ENCODE measurements around the gene STIM1. TPM values are rescaled to one million over a fixed set of nuclear protein-coding genes. Genes with fewer than 3 reads are reported as not detected.
"Not testable (repeated sequence)": the region's sequence is repeated elsewhere in the genome, so short reads cannot be mapped to it uniquely, and the experiment has no call there.

STIM1 gene
- total RNA-seq, 2 experiments from 2014 or later = 111 to 113 TPM

- Mint-ChIP-seq H3K9me3 (no peaks in the 10 kb centered on the region), H3K4me1 (peaks cover 69% of the 10 kb centered on the region), H3K4me3 (peak overlapping the region; percentile 97), H3K27ac (peak overlapping the region; percentile 68), H3K36me3 (ENCODE audit: low read depth) (peaks cover 41% of the 10 kb centered on the region), H3K27me3 (no peaks in the 10 kb centered on the region)
- POLR2A ChIA-PET = interaction anchor here (0.6 to 15.0 kb wide), 6 partner anchors 14 to 234 kb away, joined by 3 to 639 read pairs (median 8); partner anchors contain the start of gene RHOG
- CTCF ChIA-PET = interaction anchor here (0.6 to 11.3 kb wide), 9 partner anchors 8 to 252 kb away, joined by 3 to 222 read pairs (median 4); partner anchors contain the start of gene RHOG
- DNase-seq = no peak
These were observed 2.2 kb downstream of the STIM1 start for GRCh38 chr11:3857628-3858027.

- DNase-seq = peak; percentile 50
- Mint-ChIP-seq H3K27ac (peak overlapping the region; percentile 87), H3K4me3 (peak overlapping the region; percentile 97), H3K9me3 (no peaks in the 10 kb centered on the region), H3K27me3 (no peaks in the 10 kb centered on the region), H3K4me1 (peaks cover 62% of the 10 kb centered on the region), H3K36me3 (ENCODE audit: low read depth) (peaks cover 48% of the 10 kb centered on the region)
- ChIA-PET POLR2A (interaction anchor here (0.8 to 15.0 kb wide), 9 partner anchors 12 to 214 kb away, joined by 3 to 639 read pairs (median 8); partner anchors contain the start of gene RHOG), CTCF (interaction anchor here (1.1 to 11.3 kb wide), 9 partner anchors 10 to 213 kb away, joined by 3 to 222 read pairs (median 5); partner anchors contain the start of genes PGAP2 and RHOG)
These were observed 4.0 kb downstream of the STIM1 start for GRCh38 chr11:3859373-3859881.

GRCh38 chr11:3860375-3860774 lies 4.9 kb downstream of the STIM1 start:
- peaks cover 69% of the 10 kb centered on the region for H3K4me1 Mint-ChIP-seq
- POLR2A ChIA-PET = interaction anchor here (0.8 to 15.0 kb wide), 9 partner anchors 11 to 236 kb away, joined by 3 to 639 read pairs (median 8); partner anchors contain the start of gene RHOG
- H3K36me3 Mint-ChIP-seq (ENCODE audit: low read depth) = peaks cover 48% of the 10 kb centered on the region
- DNase-seq = no peak
- no peaks in the 10 kb centered on the region for H3K9me3 Mint-ChIP-seq
- H3K27me3 Mint-ChIP-seq = no peaks in the 10 kb centered on the region
- H3K27ac Mint-ChIP-seq = peak overlapping the region; percentile 87
- CTCF ChIA-PET = interaction anchor here (1.1 to 11.3 kb wide), 7 partner anchors 9 to 213 kb away, joined by 3 to 222 read pairs (median 22); partner anchors contain the start of genes PGAP2 and RHOG
- peak overlapping the region; percentile 97 for H3K4me3 Mint-ChIP-seq

- peak overlapping the region; percentile 87 for H3K27ac Mint-ChIP-seq
- not testable (repeated sequence) for H3K9me3 Mint-ChIP-seq, H3K27me3 Mint-ChIP-seq
- peak overlapping the region; percentile 97 for H3K4me3 Mint-ChIP-seq
- DNase-seq = peak; percentile 63
- peaks cover 46% of the 10 kb centered on the region for H3K36me3 Mint-ChIP-seq (ENCODE audit: low read depth)
- H3K4me1 Mint-ChIP-seq = peaks cover 75% of the 10 kb centered on the region
- POLR2A ChIA-PET = interaction anchor here (1.0 to 15.0 kb wide), 6 partner anchors 20 to 235 kb away, joined by 3 to 639 read pairs (median 8); partner anchors contain the start of gene RHOG
- CTCF ChIA-PET = interaction anchor here (0.8 to 11.3 kb wide), 6 partner anchors 9 to 212 kb away, joined by 3 to 222 read pairs (median 22); partner anchors contain the start of gene RHOG
These were observed 5.5 kb downstream of the STIM1 start for GRCh38 chr11:3860898-3861393.

GRCh38 chr11:3861683-3862082 lies 6.2 kb downstream of the STIM1 start:
- Mint-ChIP-seq H3K9me3 (no peaks in the 10 kb centered on the region), H3K4me1 (peaks cover 82% of the 10 kb centered on the region), H3K27ac (peak overlapping the region; percentile 87), H3K36me3 (ENCODE audit: low read depth) (peaks cover 38% of the 10 kb centered on the region), H3K4me3 (peak overlapping the region; percentile 97), H3K27me3 (no peaks in the 10 kb centered on the region)
- DNase-seq = no peak
- POLR2A ChIA-PET = interaction anchor here (1.1 to 15.0 kb wide), 4 partner anchors 10 to 93 kb away, joined by 3 to 639 read pairs (median 8); partner anchors contain the start of gene RHOG
- CTCF ChIA-PET = interaction anchor here (0.9 to 11.3 kb wide), 5 partner anchors 10 to 211 kb away, joined by 3 to 222 read pairs (median 38); partner anchors contain the start of gene RHOG

- Mint-ChIP-seq H3K4me1 (peaks cover 81% of the 10 kb centered on the region), H3K27ac (peak overlapping the region; percentile 71), H3K9me3 (no peaks in the 10 kb centered on the region), H3K36me3 (ENCODE audit: low read depth) (peaks cover 39% of the 10 kb centered on the region), H3K27me3 (no peaks in the 10 kb centered on the region), H3K4me3 (no peak overlapping the region)
- no peak for DNase-seq
- ChIA-PET POLR2A (interaction anchor here (0.5 to 17.2 kb wide), 5 partner anchors 11 to 77 kb away, joined by 3 to 174 read pairs (median 4); partner anchors contain the start of genes RHOG and STIM1), CTCF (interaction anchor here (0.7 to 20.3 kb wide), 3 partner anchors 8 to 175 kb away, joined by 3 to 222 read pairs (median 3); partner anchors contain the start of gene STIM1)
These were observed 10.1 kb downstream of the STIM1 start for GRCh38 chr11:3865388-3866193.

- Mint-ChIP-seq H3K9me3 (no peaks in the 10 kb centered on the region), H3K27me3 (no peaks in the 10 kb centered on the region), H3K36me3 (ENCODE audit: low read depth) (peaks cover 38% of the 10 kb centered on the region), H3K4me3 (no peak overlapping the region), H3K27ac (peak overlapping the region; percentile 71), H3K4me1 (peaks cover 81% of the 10 kb centered on the region)
- no peak for DNase-seq
- POLR2A ChIA-PET = interaction anchor here (0.6 to 17.2 kb wide), 2 partner anchors 12 to 26 kb away, joined by 3 to 174 read pairs; partner anchors contain the start of genes RHOG and STIM1
- CTCF ChIA-PET = interaction anchor here (0.7 to 20.3 kb wide), 3 partner anchors 9 to 175 kb away, joined by 3 to 222 read pairs (median 3); partner anchors contain the start of gene STIM1
These were observed 10.7 kb downstream of the STIM1 start for GRCh38 chr11:3866206-3866605.

- H3K27ac Mint-ChIP-seq = peak overlapping the region; percentile 50
- H3K4me3 Mint-ChIP-seq = no peak overlapping the region
- POLR2A ChIA-PET = interaction anchor here (1.2 to 17.2 kb wide), 3 partner anchors 12 to 27 kb away, joined by 3 to 174 read pairs (median 12); partner anchors contain the start of genes RHOG and STIM1
- CTCF ChIA-PET = interaction anchor here (1.4 to 20.3 kb wide), 3 partner anchors 10 to 206 kb away, joined by 4 to 222 read pairs (median 6); partner anchors contain the start of gene STIM1
- peaks cover 81% of the 10 kb centered on the region for H3K4me1 Mint-ChIP-seq
- no peak for DNase-seq
- H3K27me3 Mint-ChIP-seq = no peaks in the 10 kb centered on the region
- H3K36me3 Mint-ChIP-seq (ENCODE audit: low read depth) = peaks cover 41% of the 10 kb centered on the region
- H3K9me3 Mint-ChIP-seq = no peaks in the 10 kb centered on the region
These were observed 11.4 kb downstream of the STIM1 start for GRCh38 chr11:3866836-3867208.

- CTCF ChIA-PET = interaction anchor here (0.7 to 20.3 kb wide), 4 partner anchors 10 to 205 kb away, joined by 3 to 222 read pairs (median 5); partner anchors contain the start of gene STIM1
- DNase-seq = no peak
These were observed 12.0 kb downstream of the STIM1 start for GRCh38 chr11:3867209-3868091.

GRCh38 chr11:3873712-3874349 lies 18.4 kb downstream of the STIM1 start:
- POLR2A ChIA-PET = interaction anchor here (17.2 kb wide), 1 partner anchor 19 kb away, joined by 174 read pairs; the partner anchor contains the start of gene STIM1
- no peak for DNase-seq
- peaks cover 62% of the 10 kb centered on the region for H3K4me1 Mint-ChIP-seq
- no peaks in the 10 kb centered on the region for H3K27me3 Mint-ChIP-seq
- no peak overlapping the region for H3K4me3 Mint-ChIP-seq
- no peaks in the 10 kb centered on the region for H3K9me3 Mint-ChIP-seq
- H3K36me3 Mint-ChIP-seq (ENCODE audit: low read depth) = peaks cover 33% of the 10 kb centered on the region
- no peak overlapping the region for H3K27ac Mint-ChIP-seq
- CTCF ChIA-PET = interaction anchor here (0.7 to 20.3 kb wide), 4 partner anchors 17 to 199 kb away, joined by 3 to 222 read pairs (median 11); partner anchors contain the start of genes RHOG and STIM1

More at GRCh38 chr11:3867209-3868091, 12.0 kb downstream of the STIM1 start:
- peaks cover 37% of the 10 kb centered on the region for H3K36me3 Mint-ChIP-seq (ENCODE audit: low read depth)
- POLR2A ChIA-PET = interaction anchor here (1.2 to 17.2 kb wide), 3 partner anchors 13 to 27 kb away, joined by 3 to 174 read pairs (median 12); partner anchors contain the start of genes RHOG and STIM1
- no peaks in the 10 kb centered on the region for H3K9me3 Mint-ChIP-seq
- peaks cover 81% of the 10 kb centered on the region for H3K4me1 Mint-ChIP-seq
- H3K4me3 Mint-ChIP-seq = no peak overlapping the region
- H3K27ac Mint-ChIP-seq = peak overlapping the region; percentile 50
- H3K27me3 Mint-ChIP-seq = no peaks in the 10 kb centered on the region

GRCh38 chr11:3876613-3877012 lies 21.1 kb downstream of the STIM1 start:
- CTCF ChIA-PET = interaction anchor here (1.6 to 20.3 kb wide), 2 partner anchors 19 to 27 kb away, joined by 4 to 222 read pairs; partner anchors contain the start of gene STIM1
- POLR2A ChIA-PET = interaction anchor here (17.2 kb wide), 1 partner anchor 22 kb away, joined by 174 read pairs; the partner anchor contains the start of gene STIM1

More at GRCh38 chr11:3876613-3877012, 21.1 kb downstream of the STIM1 start:
- no peak for DNase-seq
- peaks cover 61% of the 10 kb centered on the region for H3K4me1 Mint-ChIP-seq
- no peaks in the 10 kb centered on the region for H3K27me3 Mint-ChIP-seq
- H3K4me3 Mint-ChIP-seq = no peak overlapping the region
- no peak overlapping the region for H3K27ac Mint-ChIP-seq
- no peaks in the 10 kb centered on the region for H3K9me3 Mint-ChIP-seq
- H3K36me3 Mint-ChIP-seq (ENCODE audit: low read depth) = peaks cover 22% of the 10 kb centered on the region

All from activated CD4-positive, alpha-beta memory T cell treated with anti-CD3 and anti-CD28 coated beads, Interleukin-2, amount 10 ng/mL, durations not matched to agents 7 days and 5 days (primary cell).